CD4-positive, alpha-beta T cell treated with Interleukin-15 for 4 hours (primary cell): ENCODE data around the gene LANCL2.
"Not testable (repeated sequence)": the region's sequence is repeated elsewhere in the genome, so short reads cannot be mapped to it uniquely, and the experiment has no call there.

ENCODE experiments used
- DNase-seq: peaks from one replicate; pipeline ENCODE4 v3.0.0-alpha.2; 2020; ENCODE audit warnings: low spot score

The LANCL2 gene

GRCh38 chr7:55405856-55406541 lies 40.9 kb downstream of the LANCL2 start:
- DNase-seq, result no peak

GRCh38 chr7:55409482-55410225 lies 44.5 kb downstream of the LANCL2 start:
- no peak for DNase-seq

GRCh38 chr7:55410667-55411239 lies 45.6 kb downstream of the LANCL2 start:
- no peak for DNase-seq

DNA sequence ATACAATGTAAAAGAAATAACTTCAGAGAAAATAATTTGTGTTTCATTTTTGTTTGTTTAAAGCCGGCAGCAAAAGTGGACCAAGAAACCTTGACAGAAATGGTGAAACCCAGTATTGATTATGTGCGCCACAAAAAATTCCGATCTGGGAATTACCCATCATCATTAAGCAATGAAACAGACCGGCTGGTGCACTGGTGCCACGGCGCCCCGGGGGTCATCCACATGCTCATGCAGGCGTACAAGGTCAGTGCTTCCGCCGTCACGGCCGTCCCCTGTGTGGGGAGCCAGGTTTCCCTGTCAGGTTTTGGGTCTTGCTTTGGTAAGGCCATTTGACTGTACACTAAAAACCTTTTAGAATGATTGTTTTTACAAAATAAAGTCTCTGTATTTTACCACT lies 46.7 kb downstream of the LANCL2 start:
- no peak for DNase-seq

DNA sequence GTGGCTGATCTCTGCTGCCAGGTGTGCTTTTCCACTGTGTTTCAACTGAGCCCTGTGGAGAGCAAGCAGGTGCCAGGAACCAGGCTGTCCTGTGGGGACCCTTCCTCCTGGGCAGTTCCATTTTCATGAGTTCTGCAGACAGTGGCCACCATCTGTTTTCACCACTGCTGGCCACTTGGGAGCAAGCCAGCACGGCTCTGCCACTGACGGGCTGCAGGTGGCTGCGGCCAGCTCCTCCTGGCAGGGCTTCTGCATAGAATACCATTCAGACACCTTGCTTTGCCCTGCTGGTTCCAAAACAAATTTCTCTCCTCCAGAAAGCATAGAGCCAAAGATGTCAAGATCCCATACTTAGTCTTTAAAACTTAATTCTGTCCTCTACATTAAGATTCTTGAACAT lies 48.3 kb downstream of the LANCL2 start:
- DNase-seq, result no peak

DNA sequence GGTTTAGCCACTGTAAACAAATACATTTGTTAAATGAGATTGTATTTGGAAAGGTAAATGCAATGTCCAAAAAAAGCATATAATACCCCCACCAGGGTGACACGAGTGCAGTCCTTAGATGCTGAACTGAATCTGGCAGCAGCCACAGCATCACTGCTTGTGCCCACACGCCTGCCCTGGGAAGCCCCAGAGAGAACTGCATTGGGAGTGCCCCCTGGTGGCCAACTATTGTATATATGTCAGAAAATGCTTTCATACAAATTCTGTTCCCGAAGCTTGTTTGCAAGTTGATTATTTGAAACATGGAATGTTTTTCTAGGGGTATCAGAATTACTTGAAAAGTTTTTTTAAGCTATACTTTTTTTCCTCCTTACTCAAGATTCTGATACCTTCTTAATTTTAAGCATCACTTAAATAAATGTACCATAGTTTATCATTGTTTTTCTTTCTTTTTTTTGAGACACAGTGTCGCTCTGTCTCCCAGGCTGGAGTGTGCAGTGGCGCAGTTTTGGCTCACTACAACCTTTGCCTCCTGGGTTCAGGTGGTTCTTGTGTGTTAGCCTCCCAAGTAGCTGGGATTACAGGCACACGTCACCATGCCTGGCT lies 50.1 kb downstream of the LANCL2 start:
- DNase-seq, result peak; percentile 82

DNA sequence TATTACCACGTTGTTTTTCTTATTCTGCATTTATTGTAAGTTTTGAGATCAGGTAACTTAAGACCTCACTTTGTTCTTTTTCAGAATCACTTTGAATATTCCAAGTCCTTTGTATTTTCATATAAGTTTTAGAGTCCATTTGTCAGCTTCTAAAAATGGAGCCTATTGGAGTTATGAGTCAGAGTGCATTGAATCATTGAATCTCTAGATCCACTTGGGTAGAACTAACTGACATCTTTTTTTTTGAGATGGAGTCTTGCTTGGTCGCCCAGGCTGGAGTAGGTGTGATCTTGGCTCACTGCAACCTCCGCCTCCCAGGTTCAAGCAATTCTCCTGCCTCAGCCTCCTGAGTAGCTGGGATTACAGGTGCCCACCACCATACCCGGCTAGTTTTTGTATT lies 52.3 kb downstream of the LANCL2 start:
- not testable (repeated sequence) for DNase-seq

GRCh38 chr7:55420530-55420929 lies 55.4 kb downstream of the LANCL2 start:
- DNase-seq, result no peak

GRCh38 chr7:55423277-55423711 lies 58.2 kb downstream of the LANCL2 start:
- no peak for DNase-seq

DNA sequence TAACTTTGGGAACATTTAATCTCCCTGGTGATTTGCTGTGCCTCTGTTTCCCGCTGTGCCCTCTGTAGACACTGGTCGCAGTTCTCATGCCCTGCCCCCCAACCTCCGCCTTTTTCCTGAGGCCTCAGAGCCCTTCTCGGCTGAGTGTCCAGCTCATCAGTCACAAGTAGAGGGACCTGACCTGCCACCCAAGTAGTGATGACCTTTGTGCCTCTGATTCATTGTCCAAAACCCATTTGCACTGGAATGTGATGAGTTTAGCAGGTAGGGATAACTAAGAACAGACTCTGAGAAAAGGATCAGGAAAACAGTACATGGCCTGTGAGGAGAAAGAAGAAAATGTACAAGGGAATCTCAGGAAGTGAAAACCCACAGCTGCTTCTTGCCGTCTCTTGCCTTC lies 58.8 kb downstream of the LANCL2 start:
- DNase-seq, result no peak

- DNase-seq, result no peak
Observed at GRCh38 chr7:55425141-55425752, 60.1 kb downstream of the LANCL2 start.

DNA sequence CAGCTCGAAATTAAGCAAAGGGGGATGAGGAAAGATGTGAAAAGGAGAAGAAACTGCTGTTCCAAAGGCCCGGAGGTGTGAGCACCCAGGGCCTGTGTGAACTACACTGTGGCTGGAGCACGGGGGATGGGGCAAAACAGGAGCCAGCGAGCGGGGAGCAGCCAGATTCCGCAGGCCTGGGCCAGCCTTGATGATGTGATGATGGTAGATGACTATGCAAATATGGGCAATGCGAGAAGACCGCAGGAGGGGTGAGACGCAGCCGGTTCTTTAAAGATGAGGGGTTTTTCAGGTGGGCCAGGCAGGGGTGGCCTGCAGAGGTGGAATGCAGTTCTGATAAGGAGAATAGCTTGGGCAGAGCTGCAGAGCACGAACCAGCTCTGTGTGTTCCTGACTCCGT lies 61.5 kb downstream of the LANCL2 start:
- no peak for DNase-seq

- DNase-seq, result no peak
Observed at GRCh38 chr7:55427342-55427741, 62.2 kb downstream of the LANCL2 start.

DNA sequence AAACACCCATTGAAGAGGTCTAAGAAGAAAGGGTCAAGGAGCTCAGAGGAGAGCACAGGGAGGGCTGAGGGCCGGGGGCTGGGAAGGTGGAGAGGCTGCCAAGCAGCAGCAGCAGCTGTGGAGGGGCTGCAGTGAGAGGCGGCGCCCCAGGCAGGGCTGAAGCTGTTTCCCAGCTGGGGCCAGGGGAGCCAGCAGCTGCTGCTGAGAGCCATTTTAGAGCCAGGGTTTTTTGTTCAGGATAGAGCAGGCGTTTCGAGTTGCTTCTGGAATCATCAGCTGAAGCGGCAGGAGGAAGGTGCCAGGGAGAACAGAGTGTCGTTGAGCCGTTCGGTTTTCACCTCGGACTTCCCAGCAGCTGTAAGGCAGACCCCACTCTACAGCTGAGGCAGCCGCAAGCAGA lies 62.7 kb downstream of the LANCL2 start:
- DNase-seq, result no peak

DNA sequence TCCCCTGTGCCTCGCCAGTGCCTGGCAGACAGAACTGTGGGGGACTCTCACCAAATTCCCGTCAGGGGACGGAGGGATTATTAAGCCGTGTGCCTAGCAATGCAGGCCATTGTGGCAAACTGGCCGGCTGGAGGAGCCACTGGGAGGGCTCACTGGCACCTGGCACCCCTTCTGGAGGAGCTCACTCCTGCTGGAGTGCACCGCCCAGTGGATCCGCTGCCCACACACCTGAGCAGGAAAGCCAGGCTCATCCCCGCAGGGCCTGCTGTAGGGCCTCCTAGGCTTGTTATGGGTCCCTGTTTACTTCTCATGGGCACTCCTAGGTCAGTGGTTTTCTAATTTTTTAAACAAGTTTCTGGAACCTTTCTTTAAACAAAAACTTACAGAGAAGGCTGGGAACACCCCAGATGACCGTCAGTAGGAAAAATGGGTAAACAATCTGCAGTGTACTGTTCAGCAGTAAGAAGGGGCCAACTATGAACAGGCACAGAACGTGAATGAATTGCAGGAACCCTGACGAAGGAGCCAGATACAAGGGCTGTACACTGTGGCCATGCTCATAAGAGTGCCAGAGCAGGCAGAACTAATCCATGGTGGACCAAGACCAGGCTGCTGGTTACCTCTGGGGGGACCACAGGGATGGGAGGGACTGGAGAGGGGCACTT lies 64.8 kb downstream of the LANCL2 start:
- no peak for DNase-seq

DNA sequence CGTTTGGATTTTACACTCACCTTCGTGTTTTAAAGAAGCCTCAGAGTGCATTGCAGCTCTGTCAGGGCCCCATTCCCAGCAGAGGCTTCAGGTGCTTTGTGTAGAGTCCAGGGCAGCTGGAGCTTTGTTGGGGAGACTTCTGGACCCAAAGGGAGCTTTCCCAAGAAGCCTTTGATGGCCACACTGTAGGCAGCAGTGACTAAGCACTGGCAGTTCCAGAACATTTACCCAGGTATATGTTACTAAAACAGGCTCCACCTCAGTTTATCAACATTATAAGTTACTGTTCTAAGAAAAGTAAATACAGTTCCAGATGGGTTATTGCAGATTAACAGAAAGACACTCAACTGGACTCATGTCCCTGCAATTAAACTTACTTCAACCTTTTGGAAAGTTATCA lies 66.8 kb downstream of the LANCL2 start:
- no peak for DNase-seq

DNA sequence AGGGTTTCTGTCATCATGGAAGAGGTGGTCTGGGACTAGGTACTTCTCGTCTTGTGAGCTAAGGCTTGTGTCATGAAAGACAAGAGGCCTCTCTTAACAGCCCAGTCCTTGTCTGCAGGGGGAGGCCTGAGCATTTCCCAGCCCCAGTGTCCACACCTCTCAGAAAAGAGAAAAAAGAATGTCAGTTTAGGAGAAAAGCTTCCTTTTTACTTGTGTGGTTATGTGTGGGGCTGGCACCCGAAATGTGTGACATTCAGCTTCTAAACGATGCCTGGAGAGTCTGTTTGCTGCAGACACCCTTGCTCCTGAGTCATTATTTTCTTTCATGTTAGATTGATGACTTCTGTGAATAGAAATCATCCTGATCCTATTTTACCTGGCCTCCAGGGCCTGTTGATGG lies 67.4 kb downstream of the LANCL2 start:
- DNase-seq, result no peak

DNA sequence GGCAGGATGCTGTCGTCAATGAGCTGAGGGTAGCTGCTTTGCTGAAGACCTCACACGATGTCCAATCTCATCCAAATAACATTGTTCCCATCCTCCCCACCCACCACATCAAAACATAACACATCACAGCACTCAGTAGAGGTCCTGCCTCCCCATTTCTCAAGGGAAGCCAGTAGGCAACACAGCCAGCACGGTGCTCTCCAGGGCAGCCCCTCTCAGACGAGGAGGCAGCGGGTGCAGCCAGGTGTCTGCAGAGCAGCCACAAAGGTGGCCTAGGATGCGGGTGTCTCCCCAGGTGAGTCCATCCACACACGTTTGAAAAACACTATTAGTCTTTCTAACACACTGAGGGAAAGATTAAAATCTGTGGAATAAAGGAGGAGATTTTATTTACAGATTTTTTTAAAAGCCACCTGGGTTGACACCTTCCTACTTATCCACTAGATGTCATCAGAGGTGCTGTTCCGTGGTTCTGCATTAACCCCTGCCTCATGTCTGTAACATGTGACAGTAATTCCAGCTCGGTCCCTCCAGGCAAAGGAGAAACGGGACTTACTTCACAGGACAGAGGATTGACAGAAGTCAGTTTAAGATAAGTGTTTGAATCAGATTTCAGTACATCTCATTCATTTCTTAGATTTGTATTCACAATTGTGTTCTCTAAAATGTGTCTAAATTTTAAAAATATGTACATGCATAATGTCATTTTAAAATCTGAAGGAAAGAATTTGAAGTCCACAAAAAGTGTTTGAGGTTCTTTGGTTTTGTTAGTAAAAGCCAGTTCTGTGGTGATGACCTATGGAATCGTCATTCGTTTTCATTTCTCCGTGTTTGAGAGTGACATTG lies 68.0 kb downstream of the LANCL2 start:
- peak; percentile 32 for DNase-seq

GRCh38 chr7:55435466-55435865 lies 70.3 kb downstream of the LANCL2 start:
- DNase-seq, result no peak

DNA sequence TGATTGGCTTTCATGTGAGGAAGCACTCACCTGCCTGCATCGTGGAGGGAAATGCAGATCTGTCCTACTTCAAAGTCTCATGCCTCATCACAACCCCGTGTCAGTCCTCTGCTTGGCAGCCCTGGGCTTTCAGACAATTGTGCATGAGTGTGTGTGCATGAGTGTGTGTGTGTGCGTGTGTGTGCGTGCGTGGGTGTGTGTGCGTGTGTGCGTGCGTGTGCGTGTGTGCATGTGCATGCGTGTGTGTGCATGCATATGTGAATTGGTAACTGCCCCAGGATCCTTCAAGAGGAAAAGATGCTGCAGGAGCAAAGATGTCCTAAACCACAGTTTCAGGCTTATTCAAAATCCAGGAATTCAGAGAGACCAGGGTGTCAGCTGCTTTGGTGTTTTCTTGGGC lies 71.3 kb downstream of the LANCL2 start:
- no peak for DNase-seq

DNA sequence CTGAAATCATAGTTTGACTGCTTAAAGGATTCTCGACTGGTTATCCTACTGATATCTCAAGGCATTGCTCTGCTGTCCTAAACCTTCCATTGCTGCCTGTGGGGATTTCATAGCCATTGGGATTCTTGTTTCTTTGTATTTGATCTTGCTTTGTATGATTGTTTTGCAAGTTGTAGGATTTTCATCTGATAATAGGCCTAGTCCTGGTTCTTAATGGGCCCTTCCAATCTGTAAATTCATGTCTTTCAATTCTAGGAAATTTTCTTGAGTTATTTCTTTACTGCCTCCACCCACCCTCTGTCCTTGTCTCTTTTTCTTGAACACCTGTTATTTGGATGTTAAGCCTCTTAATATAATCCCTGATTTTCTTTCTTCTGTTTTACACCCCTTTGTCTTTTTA lies 72.2 kb downstream of the LANCL2 start:
- no peak for DNase-seq
